ENCODE measurements around the gene TTLL12.

DNA sequence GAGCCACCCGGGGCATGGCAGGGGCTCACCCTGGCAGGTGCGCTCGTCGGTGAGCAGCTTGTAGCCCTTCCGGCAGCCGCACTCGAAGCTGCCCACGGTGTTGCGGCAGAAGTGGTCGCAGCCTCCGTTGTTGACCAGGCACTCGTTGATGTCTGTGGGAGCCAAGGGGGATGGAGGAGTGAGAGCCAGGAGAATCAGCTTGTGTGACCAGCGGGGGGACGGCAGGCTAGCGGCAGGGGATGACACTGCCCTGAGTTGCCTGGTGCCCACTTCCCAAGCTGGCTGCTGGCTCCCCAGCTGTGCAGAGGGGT, 44.7 kb upstream of the TTLL12 start:
- TF ChIP-seq EZH2 (IDR thresholded peaks at IDR 0.05; ENCODE audit: insufficient read depth, poor library complexity, severe bottlenecking) (no peak), EZH2phosphoT487 (IDR thresholded peaks at IDR 0.05; ENCODE audit: insufficient read depth, low read depth) (no peak)
